ENCODE results near the gene MAML3. TPM values are rescaled to one million over a fixed set of nuclear protein-coding genes. Genes with fewer than 3 reads are reported as not detected.
A peak's percentile ranks its signal among the peaks of the same experiment; 100 is the strongest.

Gene MAML3
- total RNA-seq, 5 donors from 2014 or later (not counting 1 experiment from before 2014, with no cell fraction given): 2.0 to 3.4 (median 2.7) TPM

GRCh38 chr4:140080883-140081282 lies 73.1 kb downstream of the MAML3 start:
- ATAC-seq (replicated peaks in 1 of 4): no peak
- Mint-ChIP-seq H3K36me3 (no peaks in the 10 kb centered on the region), H3K27me3 (no peaks in the 10 kb centered on the region), H3K27ac (no peak overlapping the region), H3K9me3 (no peaks in the 10 kb centered on the region), H3K4me3 (no peak overlapping the region), H3K4me1 (peaks cover 16 to 29% (median 18%) of the 10 kb centered on the region in 3 donors)
- H3K27me3 ChIP-seq (replicated peaks in 1 of 2; ENCODE audit: control insufficient read depth in 2 of 2, extremely low read depth in 1 of 2, insufficient read depth in 2 of 2, low read length in 1 of 2): no peaks in the 10 kb centered on the region
- H3K27ac ChIP-seq (ENCODE audit: low read length): no peak overlapping the region
- ChIA-PET CTCF (no interaction called here), POLR2A (interaction anchor here in 1 of 2 donors (1.0 kb wide), 1 partner anchor 11 kb away, joined by 3 read pairs; no protein-coding TSS in a partner anchor)
- no peak for DNase-seq
- no peaks in the 10 kb centered on the region for H3K36me3 ChIP-seq (ENCODE audit: control insufficient read depth in 2 of 2, extremely low read depth in 1 of 2, insufficient read depth in 1 of 2, low read length in 1 of 2)
- no CpG with 5 or more reads among the region's 2 CpGs for WGBS (ENCODE audit: insufficient coverage)
- no peak overlapping the region for H3K4me3 ChIP-seq (ENCODE audit: control insufficient read depth in 1 of 2, extremely low read depth in 1 of 2, low read length in 1 of 2)
- no peaks in the 10 kb centered on the region for H3K9me3 ChIP-seq
- peaks cover 8 to 12% of the 10 kb centered on the region in 2 experiments for H3K4me1 ChIP-seq (ENCODE audit: control insufficient read depth in 1 of 2, extremely low read depth in 1 of 2, insufficient read depth in 2 of 2, low read length in 2 of 2)

GRCh38 chr4:140078366-140078765 lies 75.6 kb downstream of the MAML3 start:
- no peak overlapping the region for H3K4me3 ChIP-seq (ENCODE audit: control insufficient read depth in 1 of 2, extremely low read depth in 1 of 2, low read length in 1 of 2)
- H3K9me3 Mint-ChIP-seq: no peaks in the 10 kb centered on the region
- no peak for DNase-seq
- no peaks in the 10 kb centered on the region for H3K9me3 ChIP-seq
- H3K27me3 ChIP-seq (replicated peaks in 1 of 2; ENCODE audit: control insufficient read depth in 2 of 2, extremely low read depth in 1 of 2, insufficient read depth in 2 of 2, low read length in 1 of 2): no peaks in the 10 kb centered on the region
- no peak overlapping the region for H3K27ac Mint-ChIP-seq
- H3K4me1 ChIP-seq (ENCODE audit: control insufficient read depth in 1 of 2, extremely low read depth in 1 of 2, insufficient read depth in 2 of 2, low read length in 2 of 2): peaks cover 8 to 13% of the 10 kb centered on the region in 2 experiments
- no peaks in the 10 kb centered on the region for H3K36me3 Mint-ChIP-seq
- H3K27me3 Mint-ChIP-seq: no peaks in the 10 kb centered on the region
- ATAC-seq (replicated peaks in 1 of 4): no peak
- ChIA-PET CTCF (interaction anchor here in 1 of 2 donors (0.7 to 0.9 kb wide), 2 partner anchors 15 to 57 kb away, joined by 3 to 4 read pairs; no protein-coding TSS in a partner anchor), POLR2A (no interaction called here)
- no peak overlapping the region for H3K27ac ChIP-seq (ENCODE audit: low read length)
- no peaks in the 10 kb centered on the region for H3K36me3 ChIP-seq (ENCODE audit: control insufficient read depth in 2 of 2, extremely low read depth in 1 of 2, insufficient read depth in 1 of 2, low read length in 1 of 2)
- H3K4me1 Mint-ChIP-seq: peaks cover 19 to 36% (median 26%) of the 10 kb centered on the region in 3 donors
- WGBS (ENCODE audit: insufficient coverage): 100% methylated on average over 2 of the region's 2 CpGs
- no peak overlapping the region for H3K4me3 Mint-ChIP-seq

- DNase-seq (no peak), ATAC-seq (replicated peaks in 1 of 4) (peak in 1 of 4 experiments; percentile 37)
- CTCF ChIA-PET: no interaction called here
- no CpG with 5 or more reads among the region's 2 CpGs for WGBS (ENCODE audit: insufficient coverage)
- Histone ChIP-seq H3K9me3 (no peaks in the 10 kb centered on the region), H3K4me1 (ENCODE audit: control insufficient read depth in 1 of 2, extremely low read depth in 1 of 2, insufficient read depth in 2 of 2, low read length in 2 of 2) (peaks cover 22 to 27% of the 10 kb centered on the region in 2 experiments), H3K27ac (ENCODE audit: low read length) (no peak overlapping the region), H3K4me3 (ENCODE audit: control insufficient read depth in 1 of 2, extremely low read depth in 1 of 2, low read length in 1 of 2) (no peak overlapping the region), H3K36me3 (ENCODE audit: control insufficient read depth in 2 of 2, extremely low read depth in 1 of 2, insufficient read depth in 1 of 2, low read length in 1 of 2) (no peaks in the 10 kb centered on the region), H3K27me3 (replicated peaks in 1 of 2; ENCODE audit: control insufficient read depth in 2 of 2, extremely low read depth in 1 of 2, insufficient read depth in 2 of 2, low read length in 1 of 2) (no peaks in the 10 kb centered on the region)
- H3K36me3 Mint-ChIP-seq: no peaks in the 10 kb centered on the region
- no peak overlapping the region for H3K27ac Mint-ChIP-seq
- POLR2A ChIA-PET: no interaction called here
- H3K4me1 Mint-ChIP-seq: peaks cover 37 to 45% (median 42%) of the 10 kb centered on the region in 3 donors
- H3K27me3 Mint-ChIP-seq: no peaks in the 10 kb centered on the region
- H3K9me3 Mint-ChIP-seq: no peaks in the 10 kb centered on the region
- H3K4me3 Mint-ChIP-seq: peak overlapping the region in 1 of 3 donors; percentile 45
Measured at GRCh38 chr4:140076307-140076706, 77.7 kb downstream of the MAML3 start.

GRCh38 chr4:140071806-140072205 lies 82.2 kb downstream of the MAML3 start:
- Histone ChIP-seq H3K36me3 (ENCODE audit: control insufficient read depth in 2 of 2, extremely low read depth in 1 of 2, insufficient read depth in 1 of 2, low read length in 1 of 2) (no peaks in the 10 kb centered on the region), H3K4me1 (ENCODE audit: control insufficient read depth in 1 of 2, extremely low read depth in 1 of 2, insufficient read depth in 2 of 2, low read length in 2 of 2) (peaks cover 36 to 43% of the 10 kb centered on the region in 2 experiments), H3K9me3 (no peaks in the 10 kb centered on the region), H3K27me3 (replicated peaks in 1 of 2; ENCODE audit: control insufficient read depth in 2 of 2, extremely low read depth in 1 of 2, insufficient read depth in 2 of 2, low read length in 1 of 2) (no peaks in the 10 kb centered on the region), H3K27ac (ENCODE audit: low read length) (no peak overlapping the region), H3K4me3 (ENCODE audit: control insufficient read depth in 1 of 2, extremely low read depth in 1 of 2, low read length in 1 of 2) (no peak overlapping the region)
- CTCF ChIA-PET: interaction anchor here (0.6 to 1.0 kb wide), 3 partner anchors 17 to 23 kb away, joined by 4 to 5 read pairs (median 4); no protein-coding TSS in a partner anchor
- Mint-ChIP-seq H3K36me3 (no peaks in the 10 kb centered on the region), H3K27me3 (no peaks in the 10 kb centered on the region), H3K4me3 (peak overlapping the region; percentile 70 to 78 (median 71)), H3K9me3 (no peaks in the 10 kb centered on the region), H3K27ac (peak overlapping the region; percentile 84 to 90), H3K4me1 (peaks cover 47 to 59% (median 51%) of the 10 kb centered on the region in 3 donors)
- DNase-seq (peak in 34 of 35 experiments; percentile 27 to 81 (median 57)), ATAC-seq (replicated peaks in 1 of 4) (peak; percentile 86 to 95 (median 94))
- WGBS (ENCODE audit: insufficient coverage): no CpG with 5 or more reads among the region's 3 CpGs
- POLR2A ChIA-PET: interaction anchor here (0.6 to 1.0 kb wide), 4 partner anchors 23 to 79 kb away, joined by 3 to 5 read pairs (median 4); no protein-coding TSS in a partner anchor

- Mint-ChIP-seq H3K4me1 (peaks cover 39 to 52% (median 44%) of the 10 kb centered on the region in 3 donors), H3K4me3 (peak overlapping the region; percentile 53 to 78 (median 71)), H3K27me3 (no peaks in the 10 kb centered on the region), H3K36me3 (no peaks in the 10 kb centered on the region), H3K9me3 (no peaks in the 10 kb centered on the region), H3K27ac (peak overlapping the region; percentile 84 to 90)
- peak overlapping the region in 1 of 2 donors; percentile 61 for H3K4me3 ChIP-seq (ENCODE audit: control insufficient read depth in 1 of 2, extremely low read depth in 1 of 2, low read length in 1 of 2)
- no peak for DNase-seq
- peak in 1 of 4 experiments; percentile 22 for ATAC-seq (replicated peaks in 1 of 4)
- no peaks in the 10 kb centered on the region for H3K9me3 ChIP-seq
- ChIA-PET CTCF (interaction anchor here (0.5 to 0.7 kb wide), 2 partner anchors 19 to 80 kb away, joined by 4 read pairs; no protein-coding TSS in a partner anchor), POLR2A (interaction anchor here (0.6 to 1.0 kb wide), 3 partner anchors 22 to 80 kb away, joined by 4 to 6 read pairs (median 4); no protein-coding TSS in a partner anchor)
- no peaks in the 10 kb centered on the region for H3K27me3 ChIP-seq (replicated peaks in 1 of 2; ENCODE audit: control insufficient read depth in 2 of 2, extremely low read depth in 1 of 2, insufficient read depth in 2 of 2, low read length in 1 of 2)
- H3K4me1 ChIP-seq (ENCODE audit: control insufficient read depth in 1 of 2, extremely low read depth in 1 of 2, insufficient read depth in 2 of 2, low read length in 2 of 2): peaks cover 30 to 37% of the 10 kb centered on the region in 2 experiments
- H3K36me3 ChIP-seq (ENCODE audit: control insufficient read depth in 2 of 2, extremely low read depth in 1 of 2, insufficient read depth in 1 of 2, low read length in 1 of 2): no peaks in the 10 kb centered on the region
- WGBS (ENCODE audit: insufficient coverage): 48% methylated on average over 6 of the region's 6 CpGs
- peak overlapping the region; percentile 55 for H3K27ac ChIP-seq (ENCODE audit: low read length)
Measured at GRCh38 chr4:140070973-140071372, 83.0 kb downstream of the MAML3 start.

GRCh38 chr4:140070366-140070765 lies 83.6 kb downstream of the MAML3 start:
- H3K4me1 ChIP-seq (ENCODE audit: control insufficient read depth in 1 of 2, extremely low read depth in 1 of 2, insufficient read depth in 2 of 2, low read length in 2 of 2): peaks cover 30 to 35% of the 10 kb centered on the region in 2 experiments
- Mint-ChIP-seq H3K27ac (peak overlapping the region; percentile 84 to 90), H3K4me3 (peak overlapping the region; percentile 53 to 78 (median 71)), H3K4me1 (peaks cover 39 to 52% (median 43%) of the 10 kb centered on the region in 3 donors), H3K27me3 (no peaks in the 10 kb centered on the region), H3K36me3 (no peaks in the 10 kb centered on the region), H3K9me3 (no peaks in the 10 kb centered on the region)
- ATAC-seq (replicated peaks in 1 of 4): peak; percentile 40 to 56 (median 56)
- H3K36me3 ChIP-seq (ENCODE audit: control insufficient read depth in 2 of 2, extremely low read depth in 1 of 2, insufficient read depth in 1 of 2, low read length in 1 of 2): no peaks in the 10 kb centered on the region
- peak overlapping the region; percentile 55 for H3K27ac ChIP-seq (ENCODE audit: low read length)
- DNase-seq: peak in 1 of 35 experiments; percentile 36
- POLR2A ChIA-PET: interaction anchor here (0.6 to 1.0 kb wide), 5 partner anchors 10 to 60 kb away, joined by 3 to 5 read pairs (median 3); no protein-coding TSS in a partner anchor
- CTCF ChIA-PET: interaction anchor here in 1 of 2 donors (0.6 kb wide), 1 partner anchor 26 kb away, joined by 3 read pairs; no protein-coding TSS in a partner anchor
- H3K4me3 ChIP-seq (ENCODE audit: control insufficient read depth in 1 of 2, extremely low read depth in 1 of 2, low read length in 1 of 2): peak overlapping the region in 1 of 2 donors; percentile 61
- no peaks in the 10 kb centered on the region for H3K27me3 ChIP-seq (replicated peaks in 1 of 2; ENCODE audit: control insufficient read depth in 2 of 2, extremely low read depth in 1 of 2, insufficient read depth in 2 of 2, low read length in 1 of 2)
- WGBS (ENCODE audit: insufficient coverage): 36% methylated on average over 2 of the region's 2 CpGs
- H3K9me3 ChIP-seq: no peaks in the 10 kb centered on the region

All from T-cell (primary cell).